Right ventricle myocardium superior (tissue), 1 donor: Measurements from ENCODE around the gene COX7A2L. TPM values are rescaled to one million over a fixed set of nuclear protein-coding genes. Genes with fewer than 3 reads are reported as not detected.
A peak's percentile ranks its signal among the peaks of the same experiment; 100 is the strongest.
"Not testable (repeated sequence)": the region's sequence is repeated elsewhere in the genome, so short reads cannot be mapped to it uniquely, and the experiment has no call there.

Source experiments
- ATAC-seq: fragments of 200-7000 bp; cut with Tn5 transposase; one replicate; pipeline ENCODE4 v1.9.1; 2020; ENCODE audit warnings: mild to moderate bottlenecking; ENCODE audit not compliant: poor library complexity
- DNase-seq: peaks from one replicate; pipeline ENCODE4 v3.0.0-alpha.2; 2020
- intact Hi-C: fragments of 100-400 bp; cut with DNase I; formaldehyde crosslinking; loops from one replicate; pipeline ENCODE4 v1.11.2; 2022
- total RNA-seq: library from RNA; stranded (reverse); fragmentation: NEBNext Ultra II Directional; extraction: Animal tissue kit (Norgen Biotek cat#: 25700); gene quantifications from one replicate; pipeline ENCODE4 v1.2.1, GENCODE V29; 2021
- donor health status: DM: no; HTN: yes; CAD: no; lungs with severe emphysema.

COX7A2L gene
- total RNA-seq, 1 donor from 2014 or later = 90.1 TPM

DNA sequence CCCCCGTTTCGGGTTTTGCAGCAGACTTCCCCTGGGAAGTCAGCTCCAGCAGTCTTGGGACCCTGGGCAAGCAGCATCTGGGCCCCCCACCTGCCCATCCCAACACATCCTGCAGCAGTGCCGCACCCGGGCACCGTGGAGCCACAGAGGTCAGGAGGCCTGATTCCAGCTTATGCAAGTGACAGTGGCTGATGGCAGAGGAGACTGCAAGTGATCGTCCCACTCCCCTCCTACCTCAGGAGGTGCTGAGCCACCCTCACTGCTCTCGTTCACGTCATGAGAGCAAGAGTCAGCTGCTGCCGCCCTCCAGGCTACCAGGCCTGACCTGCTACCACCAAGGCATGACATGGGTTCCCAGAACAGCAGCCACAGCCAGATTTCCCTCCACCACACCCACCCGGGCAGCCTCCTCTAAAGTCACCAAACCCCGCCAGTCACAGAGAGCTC lies 18.2 kb downstream of the COX7A2L start:
- ATAC-seq (no peak), DNase-seq (no peak)
- intact Hi-C loops = no loop called here

DNA sequence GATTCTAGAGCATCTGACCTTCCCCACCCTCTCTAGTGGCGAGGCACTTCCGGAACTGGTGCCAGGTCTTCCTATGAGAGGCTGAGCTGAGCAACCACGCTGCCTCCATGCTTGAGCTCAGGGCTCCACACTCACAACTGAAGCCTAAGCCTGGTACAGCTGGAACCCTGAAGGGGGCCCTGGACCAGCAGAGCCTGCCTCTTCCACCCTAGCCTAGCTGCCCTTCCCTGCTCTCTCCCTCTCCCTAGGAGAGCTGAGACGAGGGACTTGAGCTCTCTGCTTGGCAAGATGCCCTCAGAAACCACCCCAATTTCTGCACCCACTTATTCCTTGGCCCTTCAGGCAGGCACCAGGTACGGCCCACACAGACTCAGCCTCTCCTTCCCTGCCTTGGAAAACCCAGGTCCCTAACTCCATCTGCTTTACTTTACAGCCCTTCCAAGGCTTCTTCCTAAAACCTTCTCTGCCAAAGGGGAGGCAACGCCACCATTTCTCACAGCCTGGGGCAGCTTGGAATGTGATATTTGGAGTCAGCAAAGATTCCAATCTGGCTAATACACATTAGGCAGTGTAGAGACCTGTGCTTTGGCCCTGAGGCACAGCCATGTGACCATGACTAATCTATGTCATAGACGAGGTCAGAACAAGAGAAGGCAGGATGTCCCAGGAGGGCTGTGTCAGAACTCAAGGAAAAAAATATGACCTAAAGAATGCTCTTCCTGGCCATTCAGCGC lies 18.8 kb downstream of the COX7A2L start:
- intact Hi-C loops = no loop called here
- ATAC-seq = peak; percentile 79
- DNase-seq = no peak

DNA sequence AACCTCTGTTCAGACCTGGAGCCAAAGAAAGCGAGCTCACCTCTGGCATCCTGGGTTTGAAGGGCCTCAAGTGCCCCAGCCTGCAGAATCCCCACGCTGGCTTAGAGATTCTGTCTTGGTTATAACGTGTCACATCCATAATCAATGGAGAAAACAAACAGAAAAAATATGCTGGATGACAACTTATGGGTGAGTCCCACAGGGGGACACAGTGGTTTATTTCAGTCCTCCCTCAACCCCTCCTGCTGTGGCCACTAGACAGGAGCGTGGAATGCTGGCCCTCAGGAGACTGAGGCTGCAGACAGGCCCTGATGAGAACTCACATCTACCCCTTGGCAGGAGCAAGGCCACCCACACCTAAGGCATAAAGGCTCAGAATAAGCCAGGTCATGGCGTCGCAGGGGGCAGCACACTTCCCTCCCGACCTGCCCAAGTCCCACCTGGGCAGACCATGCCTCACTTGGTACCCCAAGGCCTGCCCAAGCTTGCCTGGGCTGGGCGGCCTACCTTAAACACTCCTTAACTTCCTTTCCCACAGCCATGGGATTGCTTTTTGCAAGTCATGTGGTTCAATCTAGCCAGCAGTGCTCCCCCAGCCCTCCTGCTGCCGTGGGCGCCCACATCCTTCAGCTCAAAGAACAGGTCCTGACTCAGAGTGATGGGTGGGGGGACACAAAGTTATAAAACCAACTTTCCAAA lies 19.9 kb downstream of the COX7A2L start:
- DNase-seq (no peak), ATAC-seq (no peak)
- intact Hi-C loops = no loop called here

DNA sequence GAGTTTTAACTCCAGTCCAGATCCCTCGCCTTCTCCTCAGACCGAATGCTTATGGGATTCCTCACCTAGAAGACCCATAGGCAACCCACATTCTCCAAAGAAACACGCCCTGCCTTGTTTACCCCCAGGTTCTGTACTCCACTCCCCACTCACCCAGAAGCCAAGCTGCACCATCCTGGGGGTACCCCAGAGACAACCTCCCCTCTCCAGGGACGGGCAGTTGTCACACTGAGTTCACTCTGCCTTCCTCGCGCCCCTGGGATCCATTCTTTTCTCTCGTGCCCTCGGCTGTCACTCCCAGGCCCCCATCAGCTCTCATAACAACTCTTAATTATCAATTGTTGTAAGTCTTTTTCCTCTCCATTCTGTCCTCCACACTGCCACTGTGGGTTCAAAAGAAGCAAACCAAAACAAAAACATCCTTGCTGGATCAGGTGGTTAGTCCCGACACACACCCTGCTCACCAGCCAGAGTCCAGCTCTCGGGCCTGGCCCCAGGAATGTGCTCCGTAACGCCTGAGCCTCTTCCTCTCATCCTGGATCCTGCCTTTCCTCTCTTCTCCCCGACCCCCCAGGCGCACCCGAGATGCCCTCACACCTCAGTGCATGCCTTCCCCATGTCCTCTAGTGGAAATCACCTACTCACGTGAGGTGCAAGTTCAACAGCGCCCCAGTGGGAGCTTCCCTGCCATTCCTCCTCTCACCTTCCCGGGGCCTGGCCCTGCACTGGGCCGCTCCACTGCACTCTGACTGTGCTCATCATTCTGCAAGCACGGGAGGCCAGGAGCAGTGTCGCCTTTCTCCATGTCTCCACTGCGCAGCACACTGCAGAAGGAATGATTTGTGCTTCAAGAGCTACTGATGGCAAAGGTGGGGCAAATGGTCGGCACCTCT lies 20.7 kb downstream of the COX7A2L start:
- ATAC-seq (no peak), DNase-seq (no peak)
- intact Hi-C loops = no loop called here

DNA sequence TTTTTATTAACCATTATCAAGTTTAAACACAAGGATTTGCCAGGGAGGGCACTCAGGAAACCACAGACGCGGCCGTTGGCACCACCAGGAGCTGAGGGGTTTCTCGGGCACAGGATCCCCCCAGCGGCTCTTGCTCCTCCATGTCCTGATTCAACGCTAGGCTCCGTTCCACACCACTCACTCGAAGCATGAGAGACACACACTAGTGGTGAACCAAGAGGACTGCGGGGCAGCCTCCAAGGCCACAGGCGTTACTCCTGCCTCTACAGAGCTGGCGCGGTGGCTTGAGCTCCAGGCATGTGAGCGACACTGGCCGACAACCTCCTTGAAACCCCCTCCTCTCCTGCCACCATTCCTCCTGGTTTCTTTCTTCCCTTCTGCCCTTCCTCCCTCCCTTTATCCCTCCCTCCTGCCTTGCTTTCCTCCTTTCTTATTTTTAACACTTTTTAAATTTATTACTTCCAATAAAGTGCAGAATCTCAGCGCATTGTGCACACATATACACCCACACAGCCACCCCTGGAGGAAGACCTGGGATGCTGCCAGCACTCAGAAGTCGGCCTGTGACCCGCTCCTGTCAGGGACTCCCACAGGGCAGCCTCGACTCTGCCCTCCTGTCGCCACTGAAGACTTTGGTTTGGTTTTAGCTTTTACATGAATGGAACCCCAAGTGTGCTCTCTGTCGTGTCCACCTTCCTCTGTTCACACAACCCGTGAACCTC lies 21.7 kb downstream of the COX7A2L start:
- intact Hi-C loops = no loop called here
- ATAC-seq (no peak), DNase-seq (no peak)

DNA sequence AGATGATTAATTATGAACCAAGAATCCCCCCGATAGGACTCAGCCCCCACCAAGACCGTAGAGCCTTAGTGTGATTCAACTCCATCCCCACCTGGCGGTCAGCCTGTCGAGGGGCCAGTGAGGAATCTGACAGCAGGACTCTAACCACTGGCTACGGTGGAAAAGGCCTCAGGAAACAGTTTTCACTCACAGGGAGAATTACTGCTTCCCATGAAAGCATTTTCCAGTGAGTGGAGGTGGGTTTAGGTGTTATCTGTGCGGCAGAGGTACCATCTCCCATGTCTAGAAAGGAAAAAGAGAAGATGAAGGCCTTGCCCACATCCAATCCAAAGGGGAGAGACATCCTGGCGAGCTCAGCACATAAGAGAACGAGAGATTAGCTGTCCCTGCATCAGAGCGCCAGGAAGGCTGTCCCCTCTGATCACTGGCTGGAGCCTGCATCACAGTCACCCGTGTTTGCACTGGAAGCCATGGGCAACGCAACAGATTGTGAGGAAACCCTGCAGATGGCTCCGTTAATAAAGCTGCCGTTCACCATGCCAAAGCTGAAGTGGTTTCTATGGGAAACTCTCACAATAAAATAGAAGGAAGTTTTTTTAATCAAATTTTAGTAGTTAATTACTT lies 22.3 kb downstream of the COX7A2L start:
- no peak for DNase-seq
- intact Hi-C loops = no loop called here
- no peak for ATAC-seq

DNA sequence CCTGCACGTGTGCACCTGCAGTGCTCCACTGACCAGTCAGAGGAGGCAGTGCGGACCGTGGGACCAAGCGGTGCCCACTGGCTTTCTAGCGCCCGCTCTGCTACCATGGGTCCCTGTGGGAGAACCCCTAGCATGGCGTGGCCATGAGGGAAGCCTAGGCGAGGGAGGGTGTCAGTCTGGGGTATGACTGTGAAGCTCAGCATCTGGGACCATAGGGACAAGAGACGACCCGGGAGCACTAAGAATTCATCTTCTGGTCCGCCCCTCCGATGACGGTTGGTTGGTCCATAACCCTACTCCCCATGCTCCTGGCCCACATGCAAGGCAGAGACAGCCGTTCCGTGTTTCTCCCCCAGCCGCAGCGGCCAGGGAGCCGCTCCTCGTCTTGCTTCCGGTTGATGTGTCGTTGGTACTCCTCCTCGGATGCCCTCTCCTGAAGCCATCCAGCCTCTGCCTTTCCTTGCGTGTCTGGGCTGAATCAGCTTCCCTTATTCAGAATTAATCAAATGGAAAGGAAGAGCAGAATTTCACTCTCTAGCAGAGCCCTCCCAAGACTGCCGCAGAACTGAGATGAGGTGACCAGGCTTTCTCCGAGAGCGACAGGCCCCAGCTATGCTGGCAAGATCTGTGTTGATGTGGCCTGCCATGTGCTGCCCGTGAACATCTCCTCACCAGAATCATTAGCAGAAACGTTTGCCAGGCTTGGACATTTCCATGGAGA lies 23.0 kb downstream of the COX7A2L start:
- ATAC-seq (no peak), DNase-seq (no peak)
- intact Hi-C loops = no loop called here

DNA sequence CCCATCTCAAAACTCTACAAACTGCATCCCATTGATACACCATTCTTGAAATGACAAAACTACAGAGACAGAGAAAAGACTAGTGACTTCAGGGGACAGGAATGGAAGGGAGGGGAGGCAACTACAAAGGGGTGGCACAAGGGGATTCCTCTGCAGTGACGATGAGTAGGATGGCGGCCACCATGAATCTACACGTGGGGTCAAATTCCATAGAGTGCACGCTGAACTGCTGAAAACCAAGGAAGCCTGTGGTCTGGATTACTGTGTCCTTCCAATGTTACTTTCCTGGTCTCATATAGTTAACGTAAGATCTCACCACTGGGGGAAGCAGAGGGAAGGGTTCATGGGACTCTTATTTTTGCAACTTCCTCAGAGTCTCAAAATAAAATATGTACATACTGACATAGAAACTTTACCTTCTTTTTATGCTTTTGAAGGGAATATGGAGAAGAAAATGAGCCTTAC lies 23.6 kb downstream of the COX7A2L start:
- intact Hi-C loops = no loop called here
- DNase-seq = no peak

DNA sequence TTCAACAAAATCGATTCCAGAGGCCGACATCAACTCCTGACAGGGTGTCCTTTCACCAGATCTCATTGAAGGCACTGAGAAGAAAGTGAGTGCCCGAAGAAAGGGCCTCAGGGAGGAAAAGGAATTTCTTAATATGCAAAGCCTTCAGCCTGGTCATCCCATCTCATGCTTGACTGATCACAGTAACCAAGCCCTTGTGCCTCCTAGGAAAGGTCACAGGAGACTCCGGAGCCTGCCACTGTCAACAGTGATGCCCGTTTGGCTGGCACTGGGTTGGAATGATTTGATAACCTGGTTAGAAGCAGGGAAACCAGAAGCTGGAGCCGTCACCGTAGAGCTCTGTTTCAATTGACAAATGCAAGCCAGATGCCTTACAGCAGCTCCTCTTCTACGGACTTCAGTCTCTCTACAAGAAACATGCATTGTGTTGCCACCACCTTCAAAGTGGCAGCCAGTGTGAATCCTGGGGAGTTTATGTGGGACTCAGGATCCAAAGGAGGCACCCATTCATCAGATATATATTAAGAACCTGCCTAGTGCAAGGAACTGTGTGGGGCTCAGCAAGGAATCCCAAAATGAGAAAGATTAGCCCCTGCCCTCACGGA lies 24.6 kb downstream of the COX7A2L start:
- no peak for DNase-seq
- intact Hi-C loops = no loop called here
- ATAC-seq = no peak

More for the DNA sequence above, 23.6 kb downstream of the COX7A2L start:
- ATAC-seq = no peak

DNA sequence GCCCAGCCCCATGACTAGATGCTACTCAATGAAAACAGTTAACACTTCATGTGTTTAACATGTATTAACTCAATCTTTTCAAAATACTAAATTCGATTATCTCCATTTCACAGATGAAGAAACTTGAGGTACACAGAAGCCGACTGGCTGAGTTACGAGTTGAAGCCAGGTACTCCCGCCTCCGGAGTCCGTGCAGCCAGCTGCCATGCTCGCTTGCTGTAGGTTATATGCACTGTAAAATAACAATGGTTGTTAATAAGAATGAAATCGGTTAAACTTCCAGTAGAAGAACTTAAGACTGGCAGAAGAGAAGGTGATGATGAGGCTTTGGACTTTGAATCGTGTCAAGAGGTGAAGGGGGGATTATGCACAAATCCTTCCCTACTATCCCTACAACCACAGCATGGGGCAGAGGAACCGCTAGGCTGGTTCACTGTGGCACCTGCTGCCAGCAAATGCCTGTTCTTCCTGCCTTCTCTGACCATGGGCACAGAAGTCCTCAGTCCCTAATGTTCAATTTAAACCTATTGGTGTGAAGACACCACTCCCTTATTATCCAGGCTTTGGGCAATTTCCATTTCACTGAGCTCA lies 25.4 kb downstream of the COX7A2L start:
- DNase-seq = no peak
- intact Hi-C loops = no loop called here
- ATAC-seq = no peak

DNA sequence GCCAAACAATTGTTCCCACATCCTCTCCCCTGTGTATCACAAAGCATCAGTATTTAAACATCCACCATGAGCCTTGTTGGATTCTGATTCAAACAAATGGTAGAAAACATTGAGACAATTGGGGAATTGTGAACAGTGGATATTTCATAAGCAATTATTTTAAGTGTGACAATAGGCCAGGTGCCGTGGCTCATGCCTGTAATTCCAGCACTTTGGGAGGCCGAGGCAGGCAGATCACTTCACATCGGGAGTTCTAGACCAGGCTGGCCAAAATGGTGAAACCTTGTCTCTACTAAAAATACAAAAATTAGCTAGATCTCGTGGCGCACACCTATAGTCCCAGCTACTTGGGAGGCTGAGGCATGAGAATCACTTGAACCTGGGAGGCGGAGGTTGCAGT lies 26.2 kb downstream of the COX7A2L start:
- ATAC-seq, DNase-seq, intact Hi-C loops: not testable (repeated sequence)

DNA sequence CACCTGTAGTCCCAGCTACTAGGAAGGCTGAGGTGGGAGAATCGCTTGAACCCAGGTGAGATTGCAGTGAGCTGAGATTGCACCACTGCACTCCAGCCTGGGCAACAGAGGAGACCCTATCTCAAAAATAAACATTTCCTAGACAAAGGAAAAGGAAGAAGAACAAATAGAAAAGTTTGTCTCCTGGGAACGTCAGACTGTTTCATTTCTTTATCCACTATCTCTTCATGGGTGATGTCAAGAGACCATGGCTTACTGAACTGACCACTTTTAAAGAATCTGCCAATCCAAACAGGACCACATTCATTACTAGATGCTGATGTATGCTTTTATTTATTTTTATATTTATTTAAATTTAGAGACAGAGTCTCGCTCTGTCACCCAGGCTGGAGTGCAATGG lies 26.8 kb downstream of the COX7A2L start:
- intact Hi-C loops = no loop called here
- ATAC-seq (no peak), DNase-seq (no peak)

DNA sequence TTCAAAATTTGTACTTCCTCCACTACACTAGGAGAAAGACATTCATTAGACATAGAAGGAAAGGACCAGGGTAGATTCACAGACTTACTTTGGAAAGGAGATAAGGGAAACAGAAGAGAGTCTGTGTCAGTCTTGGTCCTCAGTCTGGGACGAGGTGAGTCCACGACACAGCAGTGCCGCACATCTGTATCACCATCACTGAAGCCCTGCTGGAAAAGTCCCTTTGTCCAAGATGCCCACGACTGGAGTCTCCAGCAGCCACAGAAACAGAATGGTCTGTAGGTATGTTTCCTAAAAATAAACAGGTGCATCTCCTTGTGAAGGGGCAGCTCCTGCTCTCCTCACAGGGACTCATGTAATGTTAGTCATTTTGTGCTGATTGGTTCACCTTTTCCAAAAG lies 27.4 kb downstream of the COX7A2L start:
- ATAC-seq = no peak
- no peak for DNase-seq
- intact Hi-C loops = no loop called here

DNA sequence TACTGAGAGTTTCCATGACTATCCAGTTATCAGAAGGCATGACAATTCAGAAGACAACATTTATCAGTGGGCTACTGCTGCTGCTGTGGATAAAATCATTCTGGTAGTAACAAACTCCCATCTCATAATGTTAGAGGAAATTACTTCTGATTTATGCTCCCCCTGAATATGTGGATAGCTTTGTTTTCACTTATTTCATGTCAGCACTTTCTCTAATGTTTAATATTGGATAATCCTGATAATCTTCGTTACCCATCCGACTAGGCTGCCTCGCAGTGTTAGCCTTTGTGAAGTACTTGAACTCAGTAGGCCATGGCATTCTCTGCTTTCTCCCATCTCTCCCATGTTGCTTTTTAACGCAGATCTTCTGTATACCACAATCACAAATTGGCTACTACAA lies 28.4 kb downstream of the COX7A2L start:
- ATAC-seq = no peak
- intact Hi-C loops = no loop called here
- no peak for DNase-seq

DNA sequence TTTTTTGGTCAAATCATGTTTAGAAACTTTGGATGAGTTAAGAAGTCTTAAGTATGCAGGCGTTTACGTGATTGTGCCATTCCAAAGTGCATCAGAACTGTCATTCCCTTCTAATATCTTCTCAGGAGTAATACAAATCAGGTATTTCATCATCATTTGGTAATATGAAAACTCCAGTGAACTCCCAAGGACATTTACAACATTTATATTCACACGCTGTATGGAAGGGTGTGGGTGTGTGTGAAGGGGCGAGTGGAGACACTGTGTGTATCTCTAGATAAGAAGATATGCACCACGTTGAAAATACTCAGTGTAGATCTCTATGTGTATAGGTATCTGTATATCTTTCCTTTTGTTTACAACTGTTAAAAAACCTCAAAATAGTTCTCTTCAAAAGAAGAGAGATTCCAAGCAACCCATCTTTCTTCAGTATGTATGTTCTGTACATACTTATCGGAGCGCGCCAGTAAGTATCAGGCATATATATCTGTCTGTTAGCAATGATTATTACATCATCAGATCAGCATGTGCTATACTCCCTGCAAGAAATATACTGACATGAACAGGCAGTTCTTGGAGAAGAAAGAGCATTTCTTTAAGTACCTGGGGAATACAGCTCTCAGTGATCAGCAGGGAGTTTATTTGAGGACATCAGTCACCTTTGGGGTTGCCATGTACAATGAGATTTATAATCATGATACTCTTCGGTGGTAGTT lies 29.3 kb downstream of the COX7A2L start:
- ATAC-seq = no peak
- DNase-seq = no peak
- intact Hi-C loops = no loop called here

DNA sequence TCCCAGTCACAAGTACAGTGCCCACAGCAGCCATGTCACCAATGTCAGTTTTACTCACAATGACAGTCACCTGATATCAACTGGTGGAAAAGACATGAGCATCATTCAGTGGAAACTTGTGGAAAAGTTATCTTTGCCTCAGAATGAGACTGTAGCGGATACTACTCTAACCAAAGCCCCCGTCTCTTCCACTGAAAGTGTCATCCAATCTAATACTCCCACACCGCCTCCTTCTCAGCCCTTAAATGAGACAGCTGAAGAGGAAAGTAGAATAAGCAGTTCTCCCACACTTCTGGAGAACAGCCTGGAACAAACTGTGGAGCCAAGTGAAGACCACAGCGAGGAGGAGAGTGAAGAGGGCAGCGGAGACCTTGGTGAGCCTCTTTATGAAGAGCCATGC lies 31.3 kb downstream of the COX7A2L start:
- intact Hi-C loops = no loop called here
- DNase-seq (no peak), ATAC-seq (no peak)
